ENCODE results near the gene GARNL3.

DNA sequence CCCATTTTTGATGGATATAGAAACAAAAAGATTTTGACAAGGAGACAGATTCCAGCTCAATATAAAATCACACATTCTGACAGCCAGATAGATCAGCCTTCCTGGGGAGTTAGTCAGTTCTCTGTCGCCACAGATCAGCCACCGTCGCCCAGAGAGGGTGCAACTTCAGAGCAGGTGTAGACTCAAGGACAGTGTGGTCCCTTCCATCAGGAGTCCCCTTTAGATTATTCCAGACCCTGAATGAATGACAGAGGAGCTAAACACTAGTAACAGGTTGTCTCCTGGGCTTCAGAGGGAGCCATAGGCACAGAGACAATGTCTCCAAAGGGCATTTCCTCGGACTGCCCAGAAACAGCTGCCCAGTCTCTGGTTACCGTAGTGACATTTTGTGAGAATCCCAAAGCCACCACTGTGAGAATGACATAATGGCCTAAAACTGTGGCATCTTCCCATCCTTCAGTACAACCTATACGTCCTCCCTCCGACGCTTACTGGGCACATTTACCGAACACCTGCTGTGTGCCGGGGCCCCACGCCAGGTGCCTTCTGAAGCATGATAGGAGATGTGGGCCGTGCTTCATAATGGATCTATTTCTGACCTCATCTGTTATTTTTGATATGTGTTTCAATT, 85.0 kb downstream of the GARNL3 start:
- TF ChIP-seq POLR2A (IDR thresholded peaks at IDR 0.05; ENCODE audit: low read depth, low read length) (no peak), EZH2 (IDR thresholded peaks at IDR 0.05; ENCODE audit: borderline replicate concordance, low read depth, low read length, severe bottlenecking) (no peak)
- TF ChIP-seq, protein P1, sequence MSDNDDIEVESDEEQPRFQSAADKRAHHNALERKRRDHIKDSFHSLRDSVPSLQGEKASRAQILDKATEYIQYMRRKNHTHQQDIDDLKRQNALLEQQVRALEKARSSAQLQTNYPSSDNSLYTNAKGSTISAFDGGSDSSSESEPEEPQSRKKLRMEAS (IDR thresholded peaks at IDR 0.05; ENCODE audit: insufficient read depth, insufficient read length) = no peak
